ENCODE data around the gene PLPP4.

The PLPP4 gene

GRCh38 chr10:120609006-120609405 lies 152.0 kb downstream of the PLPP4 start (continued):
- no peak for TF ChIP-seq ZBTB11 (tag by site-specific recombination; conservative IDR thresholded peaks at IDR 0.05; ENCODE audit: low read depth)
- no peak for TF ChIP-seq KLF17 (tag by site-specific recombination; IDR thresholded peaks at IDR 0.05)

- CTCF ChIA-PET: interaction anchor here (1.0 kb wide), 1 partner anchor 318 kb away, joined by 3 read pairs; no protein-coding TSS in a partner anchor
- POLR2A ChIA-PET: no interaction called here
Observed at GRCh38 chr10:120610791-120611190, 153.8 kb downstream of the PLPP4 start.

GRCh38 chr10:120612756-120613155 lies 155.7 kb downstream of the PLPP4 start:
- Histone ChIP-seq H3K27ac (ENCODE audit: extremely low read depth, low read depth, low read length) (no peak overlapping the region), H3K36me3 (ENCODE audit: control insufficient read depth in 2 of 2, insufficient read depth in 1 of 2, low read length in 2 of 2) (no peaks in the 10 kb centered on the region), H3K9me3 (ENCODE audit: control insufficient read depth, insufficient read depth, low read depth, low read length) (no peaks in the 10 kb centered on the region), H3K4me1 (ENCODE audit: control insufficient read depth, insufficient read depth, low read length) (no peaks in the 10 kb centered on the region), H3K4me3 (ENCODE audit: low read depth, low read length) (no peak overlapping the region)
- ChIA-PET CTCF (interaction anchor here (0.6 kb wide), 1 partner anchor 40 kb away, joined by 3 read pairs; no protein-coding TSS in a partner anchor), POLR2A (no interaction called here)
- no peak for TF ChIP-seq PRDM2 (tag by site-specific recombination; IDR thresholded peaks at IDR 0.05; ENCODE audit: borderline replicate concordance)
- no peak for TF ChIP-seq ZNF16 (tag by site-specific recombination; IDR thresholded peaks at IDR 0.05; ENCODE audit: low read depth)
- TF ChIP-seq ZBTB48 (tag by site-specific recombination; IDR thresholded peaks at IDR 0.05): no peak
- no peak for TF ChIP-seq ZNF202 (tag by site-specific recombination; IDR thresholded peaks at IDR 0.05; ENCODE audit: borderline replicate concordance)
- no peak for TF ChIP-seq ZNF302 (tag by site-specific recombination; IDR thresholded peaks at IDR 0.05; ENCODE audit: low read depth)
- TF ChIP-seq ZNF138 (tag by site-specific recombination; IDR thresholded peaks at IDR 0.05; ENCODE audit: borderline replicate concordance): no peak
- no peak for TF ChIP-seq ZBTB20 (tag by site-specific recombination; IDR thresholded peaks at IDR 0.05)
- TF ChIP-seq AEBP2 (tag by site-specific recombination; IDR thresholded peaks at IDR 0.05; ENCODE audit: borderline replicate concordance): no peak
- no peak for TF ChIP-seq ZNF394 (tag by site-specific recombination; IDR thresholded peaks at IDR 0.05; ENCODE audit: borderline replicate concordance)
- TF ChIP-seq ZNF776 (tag by site-specific recombination; IDR thresholded peaks at IDR 0.05; ENCODE audit: borderline replicate concordance): no peak

More at GRCh38 chr10:120610791-120611190, 153.8 kb downstream of the PLPP4 start:
- TF ChIP-seq KLF17 (tag by site-specific recombination; IDR thresholded peaks at IDR 0.05) (no peak), ZNF501 (tag by site-specific recombination; IDR thresholded peaks at IDR 0.05) (no peak), KLF8 (tag by site-specific recombination; IDR thresholded peaks at IDR 0.05) (no peak), BCL11B (tag by site-specific recombination; IDR thresholded peaks at IDR 0.05; ENCODE audit: low read depth) (no peak), PBX3 (CRISPR knock-in tag; IDR thresholded peaks at IDR 0.05) (no peak), ZNF776 (tag by site-specific recombination; IDR thresholded peaks at IDR 0.05; ENCODE audit: borderline replicate concordance) (no peak), ZNF157 (tag by site-specific recombination; IDR thresholded peaks at IDR 0.05) (no peak)
- H3K4me3 ChIP-seq (ENCODE audit: low read depth, low read length): no peak overlapping the region
- no peaks in the 10 kb centered on the region for H3K4me1 ChIP-seq (ENCODE audit: control insufficient read depth, insufficient read depth, low read length)
- no peaks in the 10 kb centered on the region for H3K9me3 ChIP-seq (ENCODE audit: control insufficient read depth, insufficient read depth, low read depth, low read length)
- no peak overlapping the region for H3K27ac ChIP-seq (ENCODE audit: extremely low read depth, low read depth, low read length)
- no peaks in the 10 kb centered on the region for H3K36me3 ChIP-seq (ENCODE audit: control insufficient read depth in 2 of 2, insufficient read depth in 1 of 2, low read length in 2 of 2)

All from HEK293 (cell line).